ENCODE results near the gene GIMAP6. TPM values are rescaled to one million over a fixed set of nuclear protein-coding genes. Genes with fewer than 3 reads are reported as not detected.
"Not testable (repeated sequence)": the region's sequence is repeated elsewhere in the genome, so short reads cannot be mapped to it uniquely, and the experiment has no call there.

GIMAP6 gene
- 10 to 100 TPM; 35.1 to 41.6 TPM for total RNA-seq

DNA sequence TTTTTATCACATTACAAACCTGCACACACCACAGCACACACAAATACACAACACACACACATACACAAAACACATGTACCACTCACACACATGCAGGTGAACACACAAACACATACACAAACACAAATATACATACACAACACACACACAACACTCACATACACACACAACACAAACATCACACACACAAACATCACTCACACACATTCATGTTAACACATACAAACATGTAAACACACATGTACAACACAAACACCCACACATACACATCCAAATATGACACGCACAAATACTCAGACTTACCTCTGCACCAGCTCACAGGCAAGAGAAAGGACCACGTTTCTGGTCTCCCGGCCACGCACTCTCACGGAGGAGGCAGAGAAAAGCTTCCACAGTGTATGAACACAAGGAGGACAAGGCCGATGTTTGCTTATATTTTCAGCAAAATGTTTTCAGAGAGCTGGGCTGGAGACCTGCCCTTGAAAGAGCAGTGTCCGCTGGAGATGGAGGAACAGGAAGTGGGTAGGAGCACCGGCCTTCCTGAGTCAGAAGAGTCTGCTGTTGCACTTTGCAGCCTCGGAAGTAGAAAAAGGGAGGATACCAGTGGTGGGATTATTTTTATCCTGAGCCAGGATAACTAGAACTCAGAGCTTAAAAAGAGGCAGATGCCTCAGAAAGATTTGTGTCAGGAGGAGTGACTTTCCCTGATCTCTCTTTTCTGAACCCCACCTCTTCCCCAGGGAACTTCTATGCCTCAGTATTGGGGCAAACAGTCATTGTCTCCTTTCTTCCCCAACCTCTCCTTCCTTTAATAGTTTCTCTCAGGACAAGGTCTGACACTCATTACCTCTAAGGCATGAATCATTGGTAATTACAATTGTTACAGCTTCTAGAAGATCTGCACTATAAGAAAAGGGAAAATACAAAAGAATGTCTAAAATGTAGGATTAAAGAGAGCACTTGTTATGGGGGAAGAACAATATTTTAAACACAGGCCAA is at the start of gene GIMAP6:
TSS of gene GIMAP6 (minus strand) at position 520 of the 999 bp plus-strand sequence. CDS start 2,243 bp downstream, outside the sequence.
- ATAC-seq (replicated peaks in 1 of 2) (peak; percentile 85 to 88), DNase-seq (peak; percentile 55 to 59)
- Mint-ChIP-seq H3K27ac (peak within 1 kb of the TSS; percentile 91), H3K9me3 (peaks cover 5 to 10% of the 10 kb centered on the region in 2 donors), H3K36me3 (ENCODE audit: insufficient read depth in 2 of 2) (peaks cover 38 to 62% of the 10 kb centered on the region in 2 donors), H3K27me3 (ENCODE audit: low read depth) (no peaks in the 10 kb centered on the region), H3K4me1 (ENCODE audit: low read depth) (peaks cover 57% of the 10 kb centered on the region), H3K4me3 (peak within 1 kb of the TSS; percentile 91 to 92)

GRCh38 chr7:150680364-150680763 is 48.2 kb upstream of the GIMAP6 start:
- H3K27ac Mint-ChIP-seq: peak overlapping the region; percentile 36
- H3K27me3 Mint-ChIP-seq (ENCODE audit: low read depth); H3K9me3 Mint-ChIP-seq; DNase-seq; ATAC-seq (replicated peaks in 1 of 2): not testable (repeated sequence)
- H3K4me1 Mint-ChIP-seq (ENCODE audit: low read depth): peaks cover 88% of the 10 kb centered on the region
- H3K4me3 Mint-ChIP-seq: peak overlapping the region in 1 of 2 donors; percentile 33
- peaks cover 19 to 42% of the 10 kb centered on the region in 2 donors for H3K36me3 Mint-ChIP-seq (ENCODE audit: insufficient read depth in 2 of 2)

- peak overlapping the region; percentile 83 to 95 for H3K4me3 Mint-ChIP-seq
- H3K27me3 Mint-ChIP-seq (ENCODE audit: low read depth); H3K9me3 Mint-ChIP-seq; ATAC-seq (replicated peaks in 1 of 2): not testable (repeated sequence)
- H3K36me3 Mint-ChIP-seq (ENCODE audit: insufficient read depth in 2 of 2): peaks cover 24 to 47% of the 10 kb centered on the region in 2 donors
- DNase-seq: peak; percentile 59 to 60
- peaks cover 76% of the 10 kb centered on the region for H3K4me1 Mint-ChIP-seq (ENCODE audit: low read depth)
- H3K27ac Mint-ChIP-seq: peak overlapping the region; percentile 92
These were observed 46.4 kb upstream of the GIMAP6 start for GRCh38 chr7:150678601-150679000.

- not testable (repeated sequence) for H3K9me3 Mint-ChIP-seq; DNase-seq; H3K27me3 Mint-ChIP-seq (ENCODE audit: low read depth)
- H3K27ac Mint-ChIP-seq: peak overlapping the region; percentile 98
- peak overlapping the region; percentile 72 to 97 for H3K4me3 Mint-ChIP-seq
- H3K36me3 Mint-ChIP-seq (ENCODE audit: insufficient read depth in 2 of 2): peaks cover 22 to 46% of the 10 kb centered on the region in 2 donors
- peaks cover 74% of the 10 kb centered on the region for H3K4me1 Mint-ChIP-seq (ENCODE audit: low read depth)
- ATAC-seq (replicated peaks in 1 of 2): peak; percentile 32 to 55
These were observed 44.7 kb upstream of the GIMAP6 start for GRCh38 chr7:150676854-150677253.

DNA sequence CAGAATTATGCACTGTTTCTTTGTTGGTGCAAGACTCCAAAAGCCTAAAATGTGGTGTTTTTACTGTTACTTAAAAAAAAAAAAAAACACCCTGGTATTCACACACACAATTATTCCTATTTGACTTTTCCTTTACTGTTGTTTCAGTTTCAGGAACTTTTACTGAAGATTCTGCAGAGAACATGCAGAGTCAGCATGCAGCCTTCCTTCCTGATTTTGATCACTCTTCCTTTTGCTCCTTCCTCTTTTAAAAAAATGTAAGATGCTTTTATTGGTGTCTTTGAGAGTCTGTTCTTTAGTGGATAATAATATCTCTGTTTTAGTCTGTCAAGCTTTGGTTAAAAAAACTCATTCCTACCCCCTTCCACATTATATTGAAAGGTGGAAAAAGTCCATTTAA is 44.1 kb upstream of the GIMAP6 start:
- Mint-ChIP-seq H3K4me3 (peak overlapping the region; percentile 72 to 97), H3K27ac (peak overlapping the region; percentile 98), H3K4me1 (ENCODE audit: low read depth) (peaks cover 73% of the 10 kb centered on the region), H3K36me3 (ENCODE audit: insufficient read depth in 2 of 2) (peaks cover 20 to 42% of the 10 kb centered on the region in 2 donors)
- H3K27me3 Mint-ChIP-seq (ENCODE audit: low read depth); ATAC-seq (replicated peaks in 1 of 2); H3K9me3 Mint-ChIP-seq; DNase-seq: not testable (repeated sequence)

DNA sequence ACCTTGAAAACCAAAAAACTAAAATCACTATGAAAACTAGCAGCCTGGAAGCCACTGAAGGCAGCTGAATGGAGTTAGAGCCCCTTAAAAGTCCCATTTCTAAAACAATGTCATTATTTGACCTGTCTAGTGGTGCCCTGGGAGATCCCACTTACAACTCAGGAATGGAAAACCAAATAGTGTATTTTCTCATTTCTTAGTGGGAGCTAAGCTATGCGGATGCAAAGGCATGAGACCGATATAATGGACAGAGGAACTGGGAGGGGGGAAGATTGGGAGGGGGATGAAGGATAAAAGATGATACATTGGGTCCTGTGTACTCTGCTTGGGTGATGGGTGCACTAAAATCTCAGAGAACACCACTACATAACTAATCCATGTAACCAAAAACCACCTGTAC is 43.5 kb upstream of the GIMAP6 start:
- Mint-ChIP-seq H3K9me3 (peaks cover 2 to 4% of the 10 kb centered on the region in 2 donors), H3K27me3 (ENCODE audit: low read depth) (no peaks in the 10 kb centered on the region), H3K4me1 (ENCODE audit: low read depth) (peaks cover 73% of the 10 kb centered on the region), H3K4me3 (peak overlapping the region in 1 of 2 donors; percentile 46), H3K27ac (peak overlapping the region; percentile 55), H3K36me3 (ENCODE audit: insufficient read depth in 2 of 2) (peaks cover 20 to 37% of the 10 kb centered on the region in 2 donors)
- ATAC-seq (replicated peaks in 1 of 2) (no peak), DNase-seq (no peak)

DNA sequence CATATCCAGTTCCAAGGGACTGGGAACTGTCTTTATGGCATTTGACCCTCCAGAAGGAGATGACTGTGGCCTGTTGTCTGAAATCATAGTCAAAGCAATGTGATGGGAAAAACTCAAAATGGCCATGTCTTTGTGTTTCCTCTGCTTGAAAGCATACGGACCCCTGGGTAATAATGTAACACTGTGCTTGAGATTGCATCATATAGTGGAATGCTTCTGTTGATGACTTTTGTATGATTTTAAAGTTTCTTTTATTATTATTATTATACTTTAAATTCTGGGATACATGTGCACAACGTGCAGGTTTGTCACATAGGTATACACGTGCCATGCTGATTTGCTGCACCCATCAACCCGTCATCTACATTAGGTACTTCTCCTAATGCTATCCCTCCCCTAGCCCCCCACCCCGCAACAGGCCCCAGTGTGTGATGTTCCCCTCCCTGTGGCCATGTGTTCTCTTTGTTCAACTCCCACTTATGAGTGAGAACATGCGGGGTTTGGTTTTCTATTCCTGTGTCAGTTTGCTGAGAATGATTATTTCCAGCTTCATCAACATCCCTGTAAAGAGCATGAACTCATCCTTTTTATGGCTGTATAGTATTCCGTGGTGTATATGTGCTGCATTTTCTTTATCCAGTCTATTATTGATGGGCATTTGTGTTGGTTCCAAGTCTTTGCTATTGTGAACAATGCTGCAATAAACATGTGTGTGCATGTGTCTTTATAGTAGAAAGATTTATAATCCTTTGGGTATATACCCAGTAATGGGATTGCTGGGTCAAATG is 39.8 kb upstream of the GIMAP6 start:
- DNase-seq; H3K27me3 Mint-ChIP-seq (ENCODE audit: low read depth); H3K9me3 Mint-ChIP-seq; H3K4me3 Mint-ChIP-seq; H3K27ac Mint-ChIP-seq; ATAC-seq (replicated peaks in 1 of 2): not testable (repeated sequence)
- Mint-ChIP-seq H3K4me1 (ENCODE audit: low read depth) (peaks cover 73% of the 10 kb centered on the region), H3K36me3 (ENCODE audit: insufficient read depth in 2 of 2) (peaks cover 16 to 25% of the 10 kb centered on the region in 2 donors)

DNA sequence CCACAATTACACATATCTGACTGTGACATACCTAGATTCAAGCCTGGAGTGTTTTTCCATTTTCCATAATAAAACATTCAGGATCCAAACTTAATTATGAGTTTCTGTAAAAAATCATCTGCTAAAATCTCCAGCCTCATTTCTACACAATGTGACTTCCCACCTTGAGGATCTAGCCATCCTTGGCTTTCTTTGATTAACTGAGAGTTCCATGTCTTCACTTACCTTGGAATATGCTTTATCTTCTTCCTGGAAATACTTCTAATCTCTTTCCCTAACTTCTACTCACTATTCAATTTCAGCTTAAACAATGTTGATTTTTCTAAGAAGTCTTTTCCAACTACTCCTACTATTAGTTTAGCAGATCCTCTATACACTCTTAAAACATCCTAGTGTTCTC is 36.8 kb upstream of the GIMAP6 start:
- Mint-ChIP-seq H3K9me3 (peaks cover 5% of the 10 kb centered on the region in 2 donors), H3K4me3 (peak overlapping the region in 1 of 2 donors; percentile 71), H3K4me1 (ENCODE audit: low read depth) (peaks cover 82% of the 10 kb centered on the region), H3K27me3 (ENCODE audit: low read depth) (no peaks in the 10 kb centered on the region), H3K36me3 (ENCODE audit: insufficient read depth in 2 of 2) (peaks cover 12 to 24% of the 10 kb centered on the region in 2 donors), H3K27ac (peak overlapping the region; percentile 76)
- DNase-seq (no peak), ATAC-seq (replicated peaks in 1 of 2) (no peak)

DNA sequence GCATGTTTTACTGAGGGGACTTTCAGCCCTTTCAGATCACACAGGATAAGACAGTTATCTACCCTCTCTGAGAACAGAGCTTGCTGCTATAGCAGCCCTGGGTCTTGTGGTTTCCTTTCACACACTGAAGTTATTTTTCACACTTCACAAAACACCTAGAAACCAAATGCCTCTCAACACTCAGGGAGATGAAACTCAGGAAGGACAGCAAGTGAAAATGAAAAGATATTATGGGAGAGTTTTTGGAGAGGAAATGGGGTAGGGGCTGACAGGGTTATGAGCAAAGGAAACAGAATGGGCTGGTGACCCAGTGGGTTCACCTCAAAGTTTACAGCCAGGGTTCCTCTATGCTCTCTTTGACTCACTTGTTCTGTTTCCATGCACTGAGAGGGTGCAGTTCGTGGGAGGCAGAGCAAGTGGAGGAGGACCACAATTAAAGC is 36.3 kb upstream of the GIMAP6 start:
- peaks cover 5% of the 10 kb centered on the region in 2 donors for H3K9me3 Mint-ChIP-seq
- H3K4me1 Mint-ChIP-seq (ENCODE audit: low read depth): peaks cover 87% of the 10 kb centered on the region
- peak overlapping the region; percentile 76 for H3K27ac Mint-ChIP-seq
- DNase-seq (peak; percentile 69 to 78), ATAC-seq (replicated peaks in 1 of 2) (peak; percentile 74 to 84)
- H3K27me3 Mint-ChIP-seq (ENCODE audit: low read depth): no peaks in the 10 kb centered on the region
- peaks cover 10 to 27% of the 10 kb centered on the region in 2 donors for H3K36me3 Mint-ChIP-seq (ENCODE audit: insufficient read depth in 2 of 2)
- peak overlapping the region; percentile 64 to 71 for H3K4me3 Mint-ChIP-seq

DNA sequence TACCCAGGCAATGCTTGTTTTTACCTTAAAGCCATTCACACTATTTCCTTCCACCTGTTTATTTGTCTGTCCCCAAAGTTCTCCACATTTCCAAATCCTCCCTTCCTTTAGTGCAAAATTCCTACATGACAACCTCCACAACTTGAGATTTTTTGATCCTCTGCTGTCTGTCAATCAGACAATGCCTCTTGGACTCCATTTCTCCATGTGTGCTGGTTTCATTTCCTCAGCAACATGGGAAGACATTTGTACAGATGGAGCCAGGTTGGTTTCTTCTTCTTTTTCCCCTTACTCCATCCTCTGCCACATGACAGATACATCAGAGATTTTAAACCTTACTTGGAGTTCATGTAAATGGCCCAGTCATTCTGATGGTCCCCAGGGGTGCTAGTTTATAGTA is 34.2 kb upstream of the GIMAP6 start:
- Mint-ChIP-seq H3K4me3 (peak overlapping the region; percentile 66 to 69), H3K27ac (peak overlapping the region; percentile 96), H3K36me3 (ENCODE audit: insufficient read depth in 2 of 2) (peaks cover 9 to 15% of the 10 kb centered on the region in 2 donors), H3K4me1 (ENCODE audit: low read depth) (peaks cover 94% of the 10 kb centered on the region), H3K9me3 (peaks cover 4 to 5% of the 10 kb centered on the region in 2 donors), H3K27me3 (ENCODE audit: low read depth) (no peaks in the 10 kb centered on the region)
- DNase-seq (no peak), ATAC-seq (replicated peaks in 1 of 2) (no peak)

DNA sequence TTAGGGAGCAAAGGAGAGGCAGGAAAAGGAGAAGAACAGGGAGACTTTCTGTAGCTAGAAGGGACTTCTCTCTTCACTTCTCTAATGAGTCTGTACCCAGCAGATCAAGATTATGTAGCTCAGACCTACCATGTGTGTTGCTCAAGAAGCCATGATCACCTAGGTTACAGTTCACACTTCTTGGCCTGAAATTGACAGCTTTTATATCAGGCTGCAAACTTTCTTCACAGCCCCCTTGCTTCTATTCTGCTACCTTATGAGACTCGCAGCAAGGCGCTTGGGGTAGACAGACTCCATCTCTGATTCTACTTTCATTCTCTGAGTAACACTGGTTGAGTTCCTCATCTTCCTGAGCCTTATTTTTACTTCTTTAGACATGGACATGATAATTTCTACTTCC is 33.7 kb upstream of the GIMAP6 start:
- DNase-seq: peak in 1 of 2 donors; percentile 35
- Mint-ChIP-seq H3K4me3 (peak overlapping the region; percentile 66 to 69), H3K27me3 (ENCODE audit: low read depth) (no peaks in the 10 kb centered on the region)

DNA sequence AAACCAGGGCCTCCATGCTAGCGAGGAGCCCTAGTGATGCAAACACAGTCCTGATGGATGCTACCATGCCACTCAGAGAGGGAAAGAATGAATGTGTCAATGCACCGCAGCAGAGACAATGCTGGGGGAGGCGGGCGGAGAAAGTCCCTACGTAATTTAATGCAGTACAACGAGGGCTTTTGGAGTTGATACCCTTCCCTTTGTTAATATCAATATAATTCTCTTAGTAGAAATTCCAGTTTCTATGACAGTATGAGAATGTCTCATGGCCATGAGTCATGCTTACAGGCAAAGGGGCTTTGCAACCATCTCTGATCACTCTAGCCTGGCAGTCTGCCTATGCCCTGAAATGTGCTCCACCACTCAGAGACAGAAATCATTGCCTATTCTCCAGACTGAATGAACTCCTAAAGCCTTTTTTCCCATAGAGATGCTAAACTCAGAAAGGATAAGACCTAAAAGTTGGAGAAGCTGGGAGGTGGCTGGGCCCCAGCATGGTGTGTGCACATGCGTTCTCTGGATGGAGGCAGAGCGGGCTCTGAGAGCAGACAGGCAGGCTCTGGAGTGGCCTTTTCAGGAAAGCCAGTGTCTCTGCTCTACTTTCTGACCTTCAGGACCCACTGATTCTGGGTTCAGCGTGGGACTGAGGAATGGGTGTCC is 33.0 kb upstream of the GIMAP6 start:
- H3K36me3 Mint-ChIP-seq (ENCODE audit: insufficient read depth in 2 of 2): peaks cover 9 to 15% of the 10 kb centered on the region in 2 donors
- peak overlapping the region; percentile 96 for H3K27ac Mint-ChIP-seq
- peak; percentile 54 to 62 for ATAC-seq (replicated peaks in 1 of 2)

More for the DNA sequence above, 33.7 kb upstream of the GIMAP6 start:
- peaks cover 9 to 15% of the 10 kb centered on the region in 2 donors for H3K36me3 Mint-ChIP-seq (ENCODE audit: insufficient read depth in 2 of 2)
- peak; percentile 18 to 37 for ATAC-seq (replicated peaks in 1 of 2)
- peaks cover 4 to 5% of the 10 kb centered on the region in 2 donors for H3K9me3 Mint-ChIP-seq
- peaks cover 94% of the 10 kb centered on the region for H3K4me1 Mint-ChIP-seq (ENCODE audit: low read depth)
- H3K27ac Mint-ChIP-seq: peak overlapping the region; percentile 96

More for the DNA sequence above, 33.0 kb upstream of the GIMAP6 start:
- Mint-ChIP-seq H3K9me3 (peaks cover 4 to 5% of the 10 kb centered on the region in 2 donors), H3K4me1 (ENCODE audit: low read depth) (peaks cover 91% of the 10 kb centered on the region), H3K4me3 (peak overlapping the region; percentile 66 to 69), H3K27me3 (ENCODE audit: low read depth) (no peaks in the 10 kb centered on the region)
- DNase-seq: peak; percentile 63 to 66

All from activated T-cell treated with anti-CD3 and anti-CD28 coated beads, Interleukin-2, amount 50 U/mL, for 72 hours (primary cell).